Adipose tissue (tissue), 3 donors: ENCODE measurements around the gene ASPHD2. TPM values are rescaled to one million over a fixed set of nuclear protein-coding genes. Genes with fewer than 3 reads are reported as not detected.

Experiments
- H3K27ac ChIP-seq: one replicate; pipeline ENCODE4 v1.5.1; 2013; ENCODE audit warnings: low read depth, low read length
- WGBS, 3 donors: extraction: QIAGEN DNeasy Blood & Tissue Kit; methylation state at CpG; one replicate each; pipeline ENCODE4 v1.1.7; 2013; 5-methylcytosine and 5-hydroxymethylcytosine counted together
- polyA plus RNA-seq, 3 donors: library from polyadenylated mRNA; stranded (reverse); fragments of 200-250 nt; gene quantifications; one replicate each; pipeline ENCODE4 v1.2.3, GENCODE V29; 2013
- donor health status: healthy with polysubstance abuse.
- donor health status: Bipolar disorder and iron deficiency.
- donor health status: healthy.

The ASPHD2 gene
- polyA plus RNA-seq, 3 donors: 0.17 to 0.67 (median 0.22) TPM

GRCh38 chr22:26483439-26484359 lies 54.6 kb downstream of the ASPHD2 start, which contains the start of the genes HPS4 and SRRD:
Gene HPS4 (minus strand): TSS chr22:26483783. CDS start chr22:26481762, 2,021 bp downstream.
Gene SRRD (plus strand): TSS chr22:26483877. CDS start chr22:26483891, 14 bp downstream.
- WGBS, 3 donors: 0 to 1% (median 0%) methylated on average over 68 to 84 of the region's 85 CpGs
- H3K27ac ChIP-seq: no peak within 1 kb of the TSS

DNA sequence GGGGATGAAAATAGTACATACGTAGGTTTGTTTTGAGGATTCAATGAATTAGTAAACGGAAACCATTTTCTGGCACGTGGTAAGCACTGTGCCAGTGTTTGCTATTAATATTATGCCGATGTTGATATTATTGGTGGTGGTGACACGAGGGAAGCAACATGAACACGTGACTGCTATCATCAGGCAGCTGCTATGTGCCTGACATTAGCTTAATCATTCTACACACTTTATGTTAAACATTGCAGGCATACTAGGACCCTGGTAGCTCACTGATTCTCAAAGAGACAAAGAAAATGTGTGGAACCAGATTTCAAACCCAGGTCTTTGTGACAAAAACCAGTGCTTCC lies 55.3 kb downstream of the ASPHD2 start:
- WGBS, 3 donors: 6 to 8% (median 6%) methylated on average over 6 of the region's 6 CpGs
- no peak overlapping the region for H3K27ac ChIP-seq

GRCh38 chr22:26485013-26485412 lies 56.0 kb downstream of the ASPHD2 start:
- H3K27ac ChIP-seq: no peak overlapping the region
- 35 to 59% (median 51%) methylated on average over 7 of the region's 7 CpGs for WGBS, 3 donors

- WGBS, 3 donors: 58 to 73% (median 72%) methylated on average over 3 of the region's 3 CpGs
- H3K27ac ChIP-seq: no peak overlapping the region
Measured at GRCh38 chr22:26485806-26486390, 56.8 kb downstream of the ASPHD2 start.

GRCh38 chr22:26486394-26486793 lies 57.3 kb downstream of the ASPHD2 start:
- WGBS, 3 donors: 83 to 86% (median 85%) methylated on average over 5 of the region's 5 CpGs
- H3K27ac ChIP-seq: no peak overlapping the region

- H3K27ac ChIP-seq: no peak overlapping the region
- 30 to 55% (median 43%) methylated on average over 3 of the region's 3 CpGs for WGBS, 3 donors
Measured at GRCh38 chr22:26487996-26488395, 58.9 kb downstream of the ASPHD2 start.

DNA sequence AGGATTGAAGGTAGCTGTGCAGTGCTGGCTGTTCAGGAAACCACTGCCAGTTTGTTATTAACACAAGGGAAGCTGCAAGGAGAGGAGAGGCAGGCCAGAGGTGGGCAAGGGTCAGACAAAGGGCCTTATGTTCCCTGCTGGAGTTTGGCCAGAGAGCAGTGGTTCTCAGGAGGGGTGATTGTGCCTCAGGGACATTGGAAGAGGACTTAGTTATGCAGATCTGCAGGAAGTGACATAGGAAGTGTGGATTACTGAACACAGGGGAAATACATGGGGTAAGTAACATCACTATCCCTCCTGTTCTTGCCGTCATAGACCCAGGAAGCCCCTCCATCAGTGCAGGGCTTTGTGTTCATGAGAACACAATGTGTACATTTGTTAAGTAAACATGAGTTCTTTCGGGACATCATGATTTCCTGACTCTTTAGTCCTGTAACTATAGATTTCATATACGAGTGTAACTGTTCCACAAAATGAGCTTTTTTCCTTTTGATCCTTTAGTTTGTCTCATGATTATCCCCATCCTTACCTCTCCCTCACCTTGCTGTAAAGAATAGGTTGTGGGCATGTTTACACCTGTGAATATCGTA lies 60.5 kb downstream of the ASPHD2 start:
- H3K27ac ChIP-seq: no peak overlapping the region
- WGBS, 3 donors: 68 to 74% (median 72%) methylated on average over 4 of the region's 4 CpGs

DNA sequence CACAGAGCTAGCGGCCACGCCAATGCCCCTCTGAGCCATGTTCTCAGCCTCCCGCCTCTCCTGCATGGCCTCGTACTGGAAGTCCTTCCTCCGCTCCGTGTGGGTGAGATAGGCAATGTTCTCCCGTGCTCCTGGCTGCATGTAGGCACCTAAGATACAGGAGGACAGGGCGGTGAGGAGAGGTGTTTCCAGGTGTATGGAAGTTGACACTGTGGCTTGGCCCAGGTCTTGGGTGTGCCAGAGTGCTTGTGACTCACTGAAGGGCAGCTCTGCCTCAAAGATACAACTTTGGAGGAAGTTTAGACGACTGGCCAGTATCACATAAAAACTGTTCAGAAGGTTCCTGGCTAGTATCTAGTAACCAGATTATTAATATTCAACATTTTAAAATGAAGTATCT lies 63.2 kb downstream of the ASPHD2 start:
- H3K27ac ChIP-seq: no peak overlapping the region
- WGBS, 3 donors: 89 to 91% (median 90%) methylated on average over 9 of the region's 9 CpGs

DNA sequence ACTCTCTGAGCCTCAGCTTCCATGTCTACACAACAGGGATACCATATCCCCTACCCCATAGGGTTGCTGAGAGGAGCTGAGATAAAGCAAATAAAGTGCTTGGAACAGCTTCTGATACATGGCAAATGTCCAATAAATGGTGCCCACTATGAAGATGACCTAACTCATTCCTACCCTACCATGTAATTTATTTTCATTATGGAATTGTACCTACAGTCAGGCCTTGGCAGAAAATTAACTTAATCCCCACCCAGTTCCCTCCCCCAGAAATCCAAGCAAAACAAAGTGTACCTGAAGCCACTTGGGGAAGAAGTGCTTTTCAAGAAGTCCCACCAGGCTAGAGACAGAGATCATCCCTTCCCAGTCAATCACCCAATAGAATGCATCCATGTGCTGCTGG lies 65.4 kb downstream of the ASPHD2 start:
- H3K27ac ChIP-seq: no peak overlapping the region

Other genes with a start within 250 kb of the ASPHD2 start
- gene HPS4, start 54.5 kb downstream of the ASPHD2 start, polyA plus RNA-seq: 10 to 100 TPM in 2 of 3 donors, 1 to 10 TPM in 1; 9.8 to 13.0 (median 12.0) TPM
- 10 to 100 TPM in 1 of 3 donors, 1 to 10 TPM in 2; 8.4 to 11.9 (median 8.9) TPM for gene SRRD, start 54.6 kb downstream of the ASPHD2 start, polyA plus RNA-seq
- gene TFIP11, start 83.2 kb downstream of the ASPHD2 start, polyA plus RNA-seq: 10 to 100 TPM; 10.9 to 15.5 (median 12.1) TPM
- 100 to 1,000 TPM in 1 of 3 donors, 10 to 100 TPM in 2; 24.9 to 244 (median 69.4) TPM for gene TPST2, start 160.9 kb downstream of the ASPHD2 start, polyA plus RNA-seq
- gene CRYBB1, start 188.8 kb downstream of the ASPHD2 start, polyA plus RNA-seq: 1 to 10 TPM in 2 of 3 donors, under 1 TPM in 1; 0.20 to 5.2 (median 1.4) TPM
- not detected for gene CRYBA4, start 192.7 kb downstream of the ASPHD2 start, polyA plus RNA-seq
- 1 to 10 TPM in 1 of 3 donors, under 1 TPM in 2; 0.11 to 1.1 (median 0.29) TPM for gene MIAT, start 228.3 kb downstream of the ASPHD2 start, polyA plus RNA-seq